Heart left ventricle (tissue), 16 donors: ENCODE data around the gene ESPN. TPM values are rescaled to one million over a fixed set of nuclear protein-coding genes. Genes with fewer than 3 reads are reported as not detected.

ENCODE experiments used
- ATAC-seq, 4 donors: fragments of 200-7000 bp; cut with Tn5 transposase; one replicate each; pipeline ENCODE4 v1.9.1; 2020 to 2022; ENCODE audit warnings: moderate library complexity in 4 of 4, mild to moderate bottlenecking in 3 of 4, moderate number of reproducible peaks in 1 of 4
- DNase-seq, 5 donors: peaks; one replicate each; pipeline ENCODE4 v3.0.0-alpha.2; 2020
- H3K27ac ChIP-seq, 12 donors: fragments of 200-600 bp; sonication (generic) in 4 of 12; one replicate each; pipeline versions ENCODE4 v1.5.0 to v1.8.0; 2016 to 2022; ENCODE audit warnings: mild to moderate bottlenecking in 2 of 12
- H3K27me3 ChIP-seq, 9 donors: fragments of 200-600 bp; sonication (generic) in 2 of 9; one replicate each; pipeline versions ENCODE4 v1.5.1 to v1.8.0; 2016 to 2022; ENCODE audit warnings: mild to moderate bottlenecking in 3 of 9
- H3K36me3 ChIP-seq, 9 donors: fragments of 200-600 bp; sonication (generic) in 2 of 9; one replicate each; pipeline versions ENCODE4 v1.5.0 to v1.8.0; 2018 to 2022; ENCODE audit warnings: mild to moderate bottlenecking in 2 of 9
- H3K4me1 ChIP-seq, 12 donors: fragments of 200-600 bp; sonication (generic) in 4 of 12; one replicate each; pipeline versions ENCODE4 v1.5.0 to v1.8.0; 2016 to 2022; ENCODE audit warnings: mild to moderate bottlenecking in 3 of 12
- H3K4me3 ChIP-seq, 12 donors: fragments of 200-600 bp; sonication (generic) in 4 of 12; one replicate each; pipeline versions ENCODE4 v1.5.0 to v1.8.0; 2017 to 2022; ENCODE audit warnings: mild to moderate bottlenecking in 9 of 12, moderate library complexity in 4 of 12
- H3K9me3 ChIP-seq, 12 donors: fragments of 200-600 bp; sonication (generic) in 4 of 12; one replicate each; pipeline versions ENCODE4 v1.5.0 to v1.8.0; 2016 to 2022; ENCODE audit warnings: mild to moderate bottlenecking in 1 of 12
- CTCF ChIP-seq, 12 donors: fragments of 200-600 bp; sonication (generic) in 4 of 12; IDR thresholded peaks; one replicate each; pipeline versions ENCODE4 v1.5.0 to v1.8.0; 2018 to 2022; ENCODE audit warnings: antibody characterized with exemption in 12 of 12, mild to moderate bottlenecking in 5 of 12
- POLR2A ChIP-seq, 2 donors: fragments of 450-650 bp; IDR thresholded peaks; one replicate each; pipeline ENCODE4 v1.6.1; 2017; ENCODE audit warnings: antibody characterized with exemption in 2 of 2, mild to moderate bottlenecking in 2 of 2, moderate library complexity in 2 of 2
- WGBS, 4 donors: extraction: QIAGEN DNeasy Blood & Tissue Kit in 2 of 4; methylation state at CpG; one replicate each; pipeline versions ENCODE4 v1.1.5 to v1.1.7; 2013 to 2018; 5-methylcytosine and 5-hydroxymethylcytosine counted together
- intact Hi-C, 10 donors: fragments of 100-400 bp; cut with DNase I; formaldehyde crosslinking; loops; one replicate each; pipeline versions ENCODE4 v1.11.1 to v1.14.2; 2022
- polyA plus RNA-seq, 2 donors: library from polyadenylated mRNA; stranded (reverse); fragments of 200-250 nt; gene quantifications; one replicate each; pipeline ENCODE4 v1.2.3, GENCODE V29; 2013
- total RNA-seq, 9 donors: library from RNA; depleted of rRNA in 2 of 9; stranded (reverse); fragments of >200 nt in 2 of 9; fragmentation: NEBNext Ultra II Directional in 3 of 9; extraction: Animal tissue kit (Norgen Biotek cat#: 25700) in 3 of 9; gene quantifications; one replicate each; pipeline versions ENCODE4 v1.1.0 to v1.2.4, GENCODE V29; 2016 to 2023
- donor health status: ischemic (EF 13 %, LVEDD 7.1; RV severe dilation, severe dysfunction).
- donor health status: healthy with polysubstance abuse.
- donor health status: DM: no; HTN: yes; CAD: no.
- donor health status: DM: no; HTN: no; CAD: no.
- donor health status: ischemic (EF 25% LVEDD 6.9; RV normal size, moderate dysfunction).
- donor health status: ischemic (EF 25% LVEDD 5.7; RV mildly dilated, moderate dysfunction).
- donor health status: healthy.
- donor health status: DM: yes; HTN: yes; CAD: no.
- donor health status: ischemic (EF 35%, LVEDD 5.7; RV mildly dilated, moderate dysfunction).
- donor health status: nonischemic (EF 11% LVEDD 7.7; RV severe dilation, severe dysfunction).
- donor health status: DM: yes; HTN: yes; CAD: no.
- donor health status: PGD.
- donor health status: ischemic (EF 29% LVEDD 5.4; RV normal size, mild dysfunction).
- donor health status: nonischemic (EF 23%, LVEDD 6.1; RV moderate dilation, normal function).

The ESPN gene
- total and polyA plus RNA-seq, 11 donors: 0.10 to 1.3 (median 0.21) TPM; not detected in 6

DNA sequence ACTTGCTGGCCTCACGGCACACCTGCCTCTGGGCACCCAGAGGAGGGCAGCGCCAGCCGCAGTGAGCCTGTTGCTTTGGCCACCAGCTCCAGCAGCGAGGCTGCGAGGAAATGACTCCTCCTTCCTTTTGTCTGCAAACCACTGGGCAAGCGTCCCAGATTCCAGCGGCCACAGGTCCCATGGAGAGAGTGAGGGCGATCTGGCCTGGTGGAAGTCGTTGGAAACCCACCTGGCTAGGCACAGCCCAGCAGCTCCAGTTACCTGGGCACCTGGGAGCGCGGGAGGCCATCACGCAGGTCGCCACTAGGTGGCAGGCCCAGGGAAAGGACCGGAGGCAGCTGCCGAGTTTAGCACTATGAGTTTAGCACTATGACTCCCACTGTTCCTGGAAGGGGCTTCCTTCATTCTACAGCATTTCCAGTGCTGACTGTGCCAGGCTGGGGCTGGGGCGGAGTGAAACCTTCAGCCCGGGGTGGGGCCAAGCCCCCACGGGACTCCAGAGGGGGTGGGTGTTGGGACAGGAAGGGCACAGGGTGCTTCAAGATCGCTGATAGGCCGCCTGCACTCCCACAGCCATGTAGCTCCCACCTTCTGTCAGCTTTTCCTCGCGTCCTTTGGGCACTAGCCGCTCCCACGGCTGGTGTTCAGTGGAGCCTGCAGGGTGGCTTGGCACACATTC lies 1.1 kb upstream of the ESPN start:
- Histone ChIP-seq H3K36me3 (no peaks in the 10 kb centered on the region), H3K4me1 (peaks cover 8 to 50% (median 37%) of the 10 kb centered on the region in 12 donors), H3K27me3 (peaks cover 56 to 100% (median 87%) of the 10 kb centered on the region in 9 donors), H3K4me3 (peak overlapping the region in 1 of 12 donors; percentile 17), H3K9me3 (no peaks in the 10 kb centered on the region), H3K27ac (no peak overlapping the region)
- intact Hi-C loops: no loop called here
- 6 to 15% (median 7%) methylated on average over 17 to 24 of the region's 24 CpGs for WGBS, 4 donors
- TF ChIP-seq POLR2A (IDR thresholded peaks at IDR 0.05): no peak
- peak; percentile 28 to 59 (median 42) for TF ChIP-seq CTCF (IDR thresholded peaks at IDR 0.05)
- ATAC-seq (peak in 2 of 4 donors; percentile 16 to 53), DNase-seq (no peak)

- intact Hi-C loops: no loop called here
- 2 to 6% (median 6%) methylated on average over 32 to 35 of the region's 35 CpGs for WGBS, 4 donors
- ATAC-seq (no peak), DNase-seq (no peak)
- H3K9me3 ChIP-seq: no peaks in the 10 kb centered on the region
- H3K27ac ChIP-seq: no peak overlapping the region
- peak overlapping the region in 2 of 12 donors; percentile 17 to 34 for H3K4me3 ChIP-seq
- peaks cover 52 to 97% (median 83%) of the 10 kb centered on the region in 9 donors for H3K27me3 ChIP-seq
- peaks cover 8 to 45% (median 34%) of the 10 kb centered on the region in 12 donors for H3K4me1 ChIP-seq
- H3K36me3 ChIP-seq: no peaks in the 10 kb centered on the region
- no peak for TF ChIP-seq POLR2A (IDR thresholded peaks at IDR 0.05)
- no peak for TF ChIP-seq CTCF (IDR thresholded peaks at IDR 0.05)
These were observed 493 bp upstream of the ESPN start for GRCh38 chr1:6424000-6424565.

DNA sequence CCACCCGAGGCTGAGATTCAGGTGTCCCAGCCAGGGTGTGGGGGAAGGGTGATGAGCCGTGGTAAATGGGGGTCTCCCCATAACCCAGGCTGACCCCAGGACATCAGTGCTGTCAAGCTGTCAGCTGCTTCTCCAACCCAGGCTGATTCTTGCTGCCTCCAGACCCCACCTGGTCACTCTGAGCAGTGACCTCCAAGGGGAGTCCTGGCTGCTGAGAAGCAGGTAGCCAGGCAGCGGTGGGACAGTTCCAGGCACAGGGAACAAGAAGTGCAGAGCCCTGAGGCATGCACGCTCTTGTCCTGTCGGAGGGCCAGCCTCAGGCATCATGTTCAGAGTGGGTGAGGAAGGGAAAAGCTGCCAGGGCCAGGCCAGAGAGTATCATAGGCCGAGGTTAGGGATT lies 1.1 kb downstream of the ESPN start:
- no peak for DNase-seq
- H3K9me3 ChIP-seq: no peaks in the 10 kb centered on the region
- peaks cover 4 to 38% (median 20%) of the 10 kb centered on the region in 12 donors for H3K4me1 ChIP-seq
- peaks cover 41 to 91% (median 76%) of the 10 kb centered on the region in 9 donors for H3K27me3 ChIP-seq
- intact Hi-C loops: no loop called here
- 77 to 82% (median 81%) methylated on average over 6 of the region's 6 CpGs for WGBS, 4 donors
- peak overlapping the region in 1 of 12 donors; percentile 6 for H3K4me3 ChIP-seq
- TF ChIP-seq POLR2A (IDR thresholded peaks at IDR 0.05): no peak
- no peak for TF ChIP-seq CTCF (IDR thresholded peaks at IDR 0.05)
- H3K27ac ChIP-seq: no peak overlapping the region
- no peak for ATAC-seq
- H3K36me3 ChIP-seq: no peaks in the 10 kb centered on the region

DNA sequence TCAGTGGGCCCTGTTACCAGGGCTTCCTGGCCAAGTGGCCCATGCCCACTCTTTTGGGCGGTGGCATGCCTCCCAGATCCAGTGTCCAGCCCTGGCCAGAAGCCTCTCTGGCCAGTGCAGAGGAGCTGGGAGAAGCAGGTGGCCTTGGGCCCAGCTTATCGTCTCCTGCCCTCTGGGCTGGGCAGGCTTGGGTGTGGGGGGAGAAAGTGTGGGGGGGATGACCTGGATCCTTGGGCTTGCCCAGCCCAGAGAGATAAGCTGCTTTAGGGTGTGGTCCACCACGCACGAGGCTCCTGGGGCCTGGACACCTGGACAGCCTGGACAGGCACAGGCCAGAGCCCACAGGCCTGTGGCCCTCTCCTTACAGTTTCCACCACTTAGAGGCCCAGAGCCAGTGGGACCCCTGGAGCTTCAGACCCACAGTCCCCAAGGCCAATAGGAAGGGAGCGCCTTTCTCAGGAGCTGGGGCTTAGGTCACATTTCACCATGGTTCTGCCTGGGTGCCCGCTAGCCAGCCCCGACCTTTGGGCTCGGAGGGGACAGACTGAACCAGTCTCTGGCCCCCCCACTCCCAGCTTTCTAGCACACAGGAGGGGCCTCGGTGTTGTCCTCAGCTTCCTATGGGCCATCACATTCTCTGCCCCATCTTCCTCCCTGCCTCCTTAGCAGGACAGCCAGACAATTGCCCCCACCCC lies 1.8 kb downstream of the ESPN start:
- Histone ChIP-seq H3K36me3 (no peaks in the 10 kb centered on the region), H3K4me1 (peaks cover 4 to 36% (median 18%) of the 10 kb centered on the region in 12 donors), H3K27me3 (peaks cover 37 to 87% (median 69%) of the 10 kb centered on the region in 9 donors), H3K9me3 (no peaks in the 10 kb centered on the region), H3K4me3 (no peak overlapping the region), H3K27ac (no peak overlapping the region)
- no peak for TF ChIP-seq CTCF (IDR thresholded peaks at IDR 0.05)
- TF ChIP-seq POLR2A (IDR thresholded peaks at IDR 0.05): no peak
- DNase-seq (no peak), ATAC-seq (no peak)
- intact Hi-C loops: no loop called here
- WGBS, 4 donors: 78 to 97% (median 90%) methylated on average over 6 to 9 of the region's 9 CpGs
